Fibroblast of lung (primary cell): Measurements from ENCODE around the gene OSGIN1. TPM values are rescaled to one million over a fixed set of nuclear protein-coding genes. Genes with fewer than 3 reads are reported as not detected.

Experiments
- DNase-seq, 2 donors: peaks; one replicate each; pipeline versions ENCODE4 v3.0.0 to v3.0.0-alpha.2; 2010; ENCODE audit warnings: low read depth in 2 of 2
- H2AFZ ChIP-seq: 2 replicates; pipeline ENCODE4 v1.5.1; 2012; ENCODE audit warnings: low read length, control low read depth, inconsistent platforms
- H3K27ac ChIP-seq: 2 replicates; pipeline ENCODE4 v1.5.1; 2011; ENCODE audit warnings: low read length, control low read depth; ENCODE audit not compliant: insufficient read depth
- H3K27me3 ChIP-seq: 2 replicates; pipeline ENCODE4 v1.5.1; 2011; ENCODE audit warnings: mild to moderate bottlenecking, low read length; ENCODE audit not compliant: control insufficient read depth, insufficient read depth
- H3K36me3 ChIP-seq: 2 replicates; pipeline ENCODE4 v1.5.1; 2011; ENCODE audit warnings: low read length; ENCODE audit not compliant: control insufficient read depth, insufficient read depth
- H3K4me1 ChIP-seq: 2 replicates; pipeline ENCODE4 v1.5.1; 2011; ENCODE audit warnings: low read length; ENCODE audit not compliant: control insufficient read depth, insufficient read depth; ENCODE audit errors: extremely low read depth
- H3K4me2 ChIP-seq: 2 replicates; pipeline ENCODE4 v1.5.1; 2011; ENCODE audit warnings: low read length, control low read depth; ENCODE audit not compliant: insufficient read depth; ENCODE audit errors: extremely low read depth
- H3K4me3 ChIP-seq, 4 experiments: fragments of 200-600 bp in 1 of 4; sonication (generic) in 1 of 4; replicated peaks in 1 of 4; 2 replicates each; pipeline ENCODE4 v1.5.1; 2011 to 2016; ENCODE audit warnings: low read length in 4 of 4, low read depth in 3 of 4, mild to moderate bottlenecking in 3 of 4, control low read depth in 2 of 4, inconsistent platforms in 1 of 4, mixed read lengths in 1 of 4; ENCODE audit not compliant: insufficient read depth in 1 of 4; ENCODE audit errors: control extremely low read depth in 1 of 4
- H3K79me2 ChIP-seq: 2 replicates; pipeline ENCODE4 v1.5.1; 2012; ENCODE audit warnings: mild to moderate bottlenecking, low read length, inconsistent platforms; ENCODE audit not compliant: control insufficient read depth, insufficient read depth
- H3K9ac ChIP-seq: 2 replicates; pipeline ENCODE4 v1.5.1; 2011; ENCODE audit warnings: mild to moderate bottlenecking, low read length, control low read depth; ENCODE audit not compliant: insufficient read depth
- H3K9me3 ChIP-seq: 2 replicates; pipeline ENCODE4 v1.5.1; 2012; ENCODE audit warnings: low read depth, low read length; ENCODE audit not compliant: control insufficient read depth, insufficient read depth
- H4K20me1 ChIP-seq: 2 replicates; pipeline ENCODE4 v1.5.1; 2011; ENCODE audit warnings: low read length; ENCODE audit not compliant: control insufficient read depth, insufficient read depth; ENCODE audit errors: extremely low read depth
- EZH2 ChIP-seq: IDR thresholded peaks from 2 replicates; pipeline ENCODE4 v1.5.1; 2012; ENCODE audit warnings: low read length, control low read depth, mild to moderate bottlenecking; ENCODE audit errors: missing control alignments
- polyA plus RNA-seq, 2 donors: library from polyadenylated mRNA; depleted of rRNA in 1 of 2; stranded (reverse) in 1 of 2; unstranded in 1 of 2; fragments of >200 nt; gene quantifications; 2 replicates each; pipeline ENCODE4 v1.2.1, GENCODE V29; 2011 to 2012; ENCODE audit warnings: missing spikeins in 1 of 2
- total RNA-seq: library from RNA; depleted of rRNA; stranded (reverse); fragments of >200 nt; gene quantifications from 2 replicates; pipeline ENCODE4 v1.2.1, GENCODE V29; 2014
- TF ChIP-seq, protein P1 (sequence below), 2 donors: IDR thresholded peaks in 1 of 2; conservative IDR thresholded peaks in 1 of 2; 1 replicate in 1 of 2; 2 replicates in 1 of 2; pipeline ENCODE4 v1.5.1; 2011 to 2012; ENCODE audit warnings: low read length in 2 of 2, control low read depth in 1 of 2, inconsistent platforms in 1 of 2, low read depth in 1 of 2, mild to moderate bottlenecking in 1 of 2

The OSGIN1 gene
- total and polyA plus RNA-seq, 2 donors (not counting 1 experiment from before 2014, with no cell fraction given) = 2.1 to 6.6 TPM

DNA sequence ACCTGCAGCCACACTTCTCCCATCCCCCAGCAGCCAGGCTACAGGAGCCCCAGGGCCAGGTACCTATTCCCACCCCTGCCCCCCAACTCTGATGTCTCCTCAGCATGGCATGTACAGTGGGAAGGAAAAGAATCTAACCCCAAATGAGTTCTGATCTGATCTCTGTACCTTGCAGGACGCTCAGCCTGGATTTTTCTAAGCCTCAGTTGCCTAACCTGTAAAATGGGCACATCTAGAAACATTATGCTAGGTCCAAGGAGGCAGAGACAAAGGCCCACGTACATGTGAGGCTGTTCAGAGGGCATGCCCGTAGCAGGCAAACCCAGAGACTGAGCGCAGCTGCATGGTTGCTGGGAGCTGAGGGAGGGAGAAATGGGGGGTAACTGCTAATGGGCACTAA, 54.5 kb downstream of the OSGIN1 start:
- Histone ChIP-seq H3K4me2 (no peak overlapping the region), H3K36me3 (no peaks in the 10 kb centered on the region), H4K20me1 (no peaks in the 10 kb centered on the region), H3K27me3 (peaks cover 18% of the 10 kb centered on the region), H3K4me3 (no peak overlapping the region), H3K27ac (no peak overlapping the region), H3K79me2 (no peaks in the 10 kb centered on the region), H2AFZ (no peak overlapping the region), H3K9ac (no peak overlapping the region), H3K9me3 (no peaks in the 10 kb centered on the region), H3K4me1 (no peaks in the 10 kb centered on the region)
- DNase-seq = no peak
- TF ChIP-seq, protein P1, sequence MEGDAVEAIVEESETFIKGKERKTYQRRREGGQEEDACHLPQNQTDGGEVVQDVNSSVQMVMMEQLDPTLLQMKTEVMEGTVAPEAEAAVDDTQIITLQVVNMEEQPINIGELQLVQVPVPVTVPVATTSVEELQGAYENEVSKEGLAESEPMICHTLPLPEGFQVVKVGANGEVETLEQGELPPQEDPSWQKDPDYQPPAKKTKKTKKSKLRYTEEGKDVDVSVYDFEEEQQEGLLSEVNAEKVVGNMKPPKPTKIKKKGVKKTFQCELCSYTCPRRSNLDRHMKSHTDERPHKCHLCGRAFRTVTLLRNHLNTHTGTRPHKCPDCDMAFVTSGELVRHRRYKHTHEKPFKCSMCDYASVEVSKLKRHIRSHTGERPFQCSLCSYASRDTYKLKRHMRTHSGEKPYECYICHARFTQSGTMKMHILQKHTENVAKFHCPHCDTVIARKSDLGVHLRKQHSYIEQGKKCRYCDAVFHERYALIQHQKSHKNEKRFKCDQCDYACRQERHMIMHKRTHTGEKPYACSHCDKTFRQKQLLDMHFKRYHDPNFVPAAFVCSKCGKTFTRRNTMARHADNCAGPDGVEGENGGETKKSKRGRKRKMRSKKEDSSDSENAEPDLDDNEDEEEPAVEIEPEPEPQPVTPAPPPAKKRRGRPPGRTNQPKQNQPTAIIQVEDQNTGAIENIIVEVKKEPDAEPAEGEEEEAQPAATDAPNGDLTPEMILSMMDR (conservative IDR thresholded peaks at IDR 0.05 in 1 of 2, IDR thresholded peaks at IDR 0.05 in 1 of 2; ENCODE audit: low read depth in 1 of 2, low read length in 2 of 2) = no peak
- no peak for TF ChIP-seq EZH2

DNA sequence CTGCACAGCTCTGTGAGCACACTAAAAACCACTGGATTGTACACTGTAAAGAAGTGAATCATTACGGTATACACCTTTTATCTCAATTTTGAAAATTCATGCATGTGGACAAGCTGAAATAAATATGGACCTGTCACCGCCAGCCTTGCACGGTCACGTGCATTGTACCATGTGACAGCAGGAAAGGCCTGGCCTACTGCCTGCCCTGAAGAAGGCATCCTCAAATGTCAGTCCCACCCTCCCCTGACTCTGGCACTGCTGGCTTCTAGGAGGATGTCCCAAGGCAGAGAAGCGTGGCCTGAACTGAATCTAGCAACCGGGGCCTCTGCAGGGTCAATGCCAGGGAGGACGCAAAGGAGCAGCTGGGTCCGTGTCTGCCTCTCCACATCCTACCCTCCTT, 54.9 kb downstream of the OSGIN1 start:
- no peak for DNase-seq
- TF ChIP-seq EZH2 = no peak
- TF ChIP-seq, protein P1 (conservative IDR thresholded peaks at IDR 0.05 in 1 of 2, IDR thresholded peaks at IDR 0.05 in 1 of 2; ENCODE audit: low read depth in 1 of 2, low read length in 2 of 2) = no peak
- no peaks in the 10 kb centered on the region for H3K36me3 ChIP-seq
- no peak overlapping the region for H3K27ac ChIP-seq
- H3K4me2 ChIP-seq = no peak overlapping the region
- H3K79me2 ChIP-seq = no peaks in the 10 kb centered on the region
- no peak overlapping the region for H3K4me3 ChIP-seq
- no peak overlapping the region for H2AFZ ChIP-seq
- no peaks in the 10 kb centered on the region for H3K4me1 ChIP-seq
- H3K27me3 ChIP-seq = peaks cover 16% of the 10 kb centered on the region
- no peaks in the 10 kb centered on the region for H3K9me3 ChIP-seq
- no peak overlapping the region for H3K9ac ChIP-seq
- no peaks in the 10 kb centered on the region for H4K20me1 ChIP-seq

DNA sequence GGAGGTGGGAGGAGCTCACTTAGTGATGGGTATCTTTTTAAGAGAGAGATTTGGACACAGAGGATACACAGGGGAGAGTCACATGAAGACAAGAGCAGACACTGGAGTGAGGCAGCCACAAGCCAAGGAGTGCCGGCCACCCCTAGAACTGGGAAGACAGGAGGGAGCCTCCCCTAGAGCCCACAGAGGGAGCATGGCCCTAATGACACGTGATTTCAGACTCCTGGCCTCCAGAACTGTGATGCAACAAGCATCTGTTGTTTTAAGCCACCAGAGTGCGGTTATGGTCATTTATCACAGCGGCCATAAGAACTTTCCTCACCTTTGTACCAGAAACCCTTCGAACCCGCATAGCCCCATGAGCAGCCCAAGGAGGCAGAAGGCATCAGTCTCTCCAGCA, 56.2 kb downstream of the OSGIN1 start:
- H4K20me1 ChIP-seq = no peaks in the 10 kb centered on the region

More for the DNA sequence above, 56.2 kb downstream of the OSGIN1 start:
- no peak overlapping the region for H3K27ac ChIP-seq
- peaks cover 16% of the 10 kb centered on the region for H3K27me3 ChIP-seq
- TF ChIP-seq, protein P1 (conservative IDR thresholded peaks at IDR 0.05 in 1 of 2, IDR thresholded peaks at IDR 0.05 in 1 of 2; ENCODE audit: low read depth in 1 of 2, low read length in 2 of 2) = no peak
- TF ChIP-seq EZH2 = no peak
- no peak overlapping the region for H2AFZ ChIP-seq
- no peak for DNase-seq
- H3K9ac ChIP-seq = no peak overlapping the region
- no peaks in the 10 kb centered on the region for H3K79me2 ChIP-seq
- H3K4me1 ChIP-seq = no peaks in the 10 kb centered on the region
- no peak overlapping the region for H3K4me3 ChIP-seq
- no peaks in the 10 kb centered on the region for H3K36me3 ChIP-seq
- H3K4me2 ChIP-seq = no peak overlapping the region
- H3K9me3 ChIP-seq = no peaks in the 10 kb centered on the region
